KOPT-K1 (cell line): ENCODE data around the gene TMEM109.

Experiments used
- H3K27ac ChIP-seq: fragments of 200-600 bp; sonication (generic); 2 replicates; pipeline ENCODE4 v1.5.1; 2016; ENCODE audit warnings: antibody characterized with exemption, mild to moderate bottlenecking, low read depth, low read length; ENCODE audit not compliant: poor library complexity, severe bottlenecking
- H3K36me3 ChIP-seq: fragments of 200-600 bp; sonication (generic); 2 replicates; pipeline ENCODE4 v1.5.1; 2017; ENCODE audit warnings: antibody characterized with exemption, mild to moderate bottlenecking, low read length, moderate library complexity; ENCODE audit not compliant: insufficient read depth
- H3K9me3 ChIP-seq: fragments of 200-600 bp; sonication (generic); 2 replicates; pipeline ENCODE4 v1.5.1; 2017; ENCODE audit warnings: antibody characterized with exemption, low read length, mild to moderate bottlenecking; ENCODE audit not compliant: insufficient read depth, poor library complexity, severe bottlenecking

TMEM109 gene

GRCh38 chr11:60924906-60925853, 11.2 kb downstream of the TMEM109 start:
- Histone ChIP-seq H3K27ac (no peak overlapping the region), H3K36me3 (peaks cover 35% of the 10 kb centered on the region)

GRCh38 chr11:60925868-60926267, 11.9 kb downstream of the TMEM109 start:
- Histone ChIP-seq H3K9me3 (no peaks in the 10 kb centered on the region), H3K27ac (no peak overlapping the region), H3K36me3 (peaks cover 28% of the 10 kb centered on the region)

More at GRCh38 chr11:60924906-60925853, 11.2 kb downstream of the TMEM109 start:
- no peaks in the 10 kb centered on the region for H3K9me3 ChIP-seq

GRCh38 chr11:60926500-60926899, 12.5 kb downstream of the TMEM109 start:
- Histone ChIP-seq H3K27ac (no peak overlapping the region), H3K9me3 (no peaks in the 10 kb centered on the region), H3K36me3 (peaks cover 22% of the 10 kb centered on the region)

DNA sequence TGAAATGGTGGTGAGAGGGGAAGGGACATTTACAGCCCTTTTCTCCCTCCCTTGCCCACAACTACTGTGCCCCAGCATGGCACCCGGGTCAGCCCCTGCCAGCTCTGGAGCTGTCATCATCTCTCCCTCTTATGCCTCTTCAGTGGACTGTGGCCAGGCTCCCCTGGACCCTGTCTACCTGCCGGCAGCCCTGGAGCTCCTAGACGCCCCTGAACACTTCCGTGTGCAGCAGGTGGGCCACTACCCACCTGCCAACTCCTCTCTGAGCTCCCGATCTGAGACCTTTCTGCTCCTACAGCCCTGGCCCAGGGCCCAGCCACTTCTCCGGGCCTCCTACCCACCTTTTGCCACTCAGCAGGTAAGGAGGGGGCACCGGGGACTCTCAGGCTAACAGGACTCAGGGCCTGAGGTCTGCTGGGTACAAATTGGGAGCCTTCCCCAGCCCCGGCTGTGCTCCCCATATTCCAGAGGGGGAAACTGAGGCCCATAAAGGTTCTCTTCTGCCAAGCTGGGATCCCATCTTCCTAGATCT, 13.2 kb downstream of the TMEM109 start:
- Histone ChIP-seq H3K27ac (no peak overlapping the region), H3K9me3 (no peaks in the 10 kb centered on the region), H3K36me3 (peaks cover 16% of the 10 kb centered on the region)

DNA sequence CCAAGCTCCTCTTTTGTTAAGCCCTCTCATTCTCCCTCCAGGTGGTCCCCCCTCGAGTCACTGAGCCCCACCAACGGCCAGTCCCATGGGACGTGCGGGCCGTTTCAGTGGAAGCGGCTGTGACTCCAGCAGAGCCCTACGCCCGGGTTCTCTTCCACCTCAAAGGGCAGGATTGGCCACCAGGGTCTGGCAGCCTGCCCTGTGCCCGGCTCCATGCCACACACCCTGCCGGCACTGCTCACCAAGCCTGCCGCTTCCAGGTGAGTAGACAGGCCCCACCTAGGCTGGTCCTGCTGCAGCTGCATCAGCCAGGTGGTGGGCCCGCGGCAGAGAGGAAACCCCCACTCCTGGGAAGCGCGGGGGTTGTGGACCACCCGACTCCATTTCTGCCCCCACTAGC, 13.6 kb downstream of the TMEM109 start:
- peaks cover 11% of the 10 kb centered on the region for H3K36me3 ChIP-seq
- no peaks in the 10 kb centered on the region for H3K9me3 ChIP-seq

DNA sequence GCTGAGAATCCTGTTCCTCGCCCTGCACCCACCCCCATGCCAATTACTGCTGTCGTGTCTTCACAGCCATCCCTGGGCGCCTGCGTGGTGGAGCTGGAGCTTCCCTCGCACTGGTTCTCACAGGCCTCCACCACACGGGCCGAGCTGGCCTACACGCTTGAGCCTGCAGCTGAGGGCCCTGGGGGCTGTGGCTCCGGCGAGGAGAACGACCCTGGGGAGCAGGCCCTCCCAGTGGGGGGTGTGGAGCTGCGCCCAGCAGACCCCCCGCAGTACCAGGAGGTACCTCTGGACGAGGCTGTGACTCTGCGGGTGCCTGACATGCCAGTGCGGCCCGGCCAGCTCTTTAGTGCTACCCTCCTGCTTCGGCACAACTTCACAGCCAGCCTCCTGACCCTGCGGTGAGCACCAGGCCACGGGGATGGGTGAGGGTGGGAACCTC, 14.6 kb downstream of the TMEM109 start:
- Histone ChIP-seq H3K9me3 (no peaks in the 10 kb centered on the region), H3K36me3 (peaks cover 1% of the 10 kb centered on the region), H3K27ac (no peak overlapping the region)

More for the DNA sequence above, 13.6 kb downstream of the TMEM109 start:
- H3K27ac ChIP-seq = no peak overlapping the region

GRCh38 chr11:60929764-60930163, 15.8 kb downstream of the TMEM109 start:
- Histone ChIP-seq H3K27ac (no peak overlapping the region), H3K36me3 (no peaks in the 10 kb centered on the region)

DNA sequence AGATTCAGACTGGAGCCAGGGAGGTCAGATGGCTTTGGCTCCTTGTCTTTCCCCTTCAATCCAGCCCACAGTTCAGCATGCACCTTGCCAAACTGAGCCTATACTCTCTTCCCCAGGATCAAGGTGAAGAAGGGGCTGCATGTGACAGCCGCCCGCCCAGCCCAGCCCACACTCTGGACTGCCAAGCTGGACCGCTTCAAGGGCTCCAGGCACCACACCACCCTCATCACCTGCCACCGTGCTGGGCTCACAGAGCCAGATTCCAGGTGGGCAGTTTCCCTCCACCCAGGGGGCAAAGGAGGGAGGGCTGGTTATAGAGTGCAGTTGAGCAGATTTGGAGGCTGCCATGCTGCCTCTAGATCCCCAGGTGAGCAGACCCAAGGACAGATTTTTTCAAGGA, 16.4 kb downstream of the TMEM109 start:
- H3K36me3 ChIP-seq = no peaks in the 10 kb centered on the region
- H3K27ac ChIP-seq = no peak overlapping the region
- no peaks in the 10 kb centered on the region for H3K9me3 ChIP-seq

More at GRCh38 chr11:60929764-60930163, 15.8 kb downstream of the TMEM109 start:
- no peaks in the 10 kb centered on the region for H3K9me3 ChIP-seq

GRCh38 chr11:60931917-60932316, 18.0 kb downstream of the TMEM109 start:
- Histone ChIP-seq H3K27ac (no peak overlapping the region), H3K9me3 (no peaks in the 10 kb centered on the region), H3K36me3 (no peaks in the 10 kb centered on the region)

GRCh38 chr11:60932605-60933356, 18.8 kb downstream of the TMEM109 start:
- no peak overlapping the region for H3K27ac ChIP-seq
- no peaks in the 10 kb centered on the region for H3K9me3 ChIP-seq
- H3K36me3 ChIP-seq = no peaks in the 10 kb centered on the region

DNA sequence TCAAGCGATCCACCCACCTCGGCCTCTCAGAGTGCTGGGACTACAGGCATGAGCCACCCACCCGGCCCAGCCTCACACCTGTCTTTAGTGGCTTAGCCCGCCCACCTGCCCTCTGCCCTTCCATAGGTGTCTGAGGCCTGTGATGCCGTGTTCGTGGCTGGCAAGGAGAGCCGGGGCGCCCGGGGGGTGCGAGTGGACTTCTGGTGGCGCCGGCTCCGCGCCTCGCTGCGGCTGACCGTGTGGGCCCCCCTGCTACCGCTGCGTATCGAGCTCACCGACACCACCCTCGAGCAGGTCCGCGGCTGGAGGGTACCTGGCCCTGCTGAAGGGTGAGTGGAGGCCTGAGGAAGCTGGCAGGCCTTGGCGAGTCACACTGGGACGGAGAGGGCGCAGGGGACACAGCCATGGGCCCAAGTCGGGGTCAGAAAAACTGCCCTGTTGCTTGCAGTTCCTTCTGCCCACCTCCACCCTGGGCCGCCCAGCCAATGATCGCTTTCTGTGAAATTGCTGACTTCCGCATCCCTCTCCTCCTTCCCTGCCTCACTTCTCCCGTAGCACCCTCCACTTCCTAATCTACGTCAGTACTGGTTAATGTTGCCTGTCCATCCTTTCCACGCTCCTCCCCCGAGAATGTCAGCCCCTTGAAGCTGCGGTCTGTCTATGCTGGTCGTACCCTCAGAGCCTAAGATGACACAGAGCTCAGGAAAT, 19.6 kb downstream of the TMEM109 start:
- H3K27ac ChIP-seq = no peak overlapping the region
- no peaks in the 10 kb centered on the region for H3K36me3 ChIP-seq
- H3K9me3 ChIP-seq = no peaks in the 10 kb centered on the region

- no peak overlapping the region for H3K27ac ChIP-seq
- no peaks in the 10 kb centered on the region for H3K36me3 ChIP-seq
- H3K9me3 ChIP-seq = no peaks in the 10 kb centered on the region
Observed at GRCh38 chr11:60934124-60934789, 20.3 kb downstream of the TMEM109 start.

DNA sequence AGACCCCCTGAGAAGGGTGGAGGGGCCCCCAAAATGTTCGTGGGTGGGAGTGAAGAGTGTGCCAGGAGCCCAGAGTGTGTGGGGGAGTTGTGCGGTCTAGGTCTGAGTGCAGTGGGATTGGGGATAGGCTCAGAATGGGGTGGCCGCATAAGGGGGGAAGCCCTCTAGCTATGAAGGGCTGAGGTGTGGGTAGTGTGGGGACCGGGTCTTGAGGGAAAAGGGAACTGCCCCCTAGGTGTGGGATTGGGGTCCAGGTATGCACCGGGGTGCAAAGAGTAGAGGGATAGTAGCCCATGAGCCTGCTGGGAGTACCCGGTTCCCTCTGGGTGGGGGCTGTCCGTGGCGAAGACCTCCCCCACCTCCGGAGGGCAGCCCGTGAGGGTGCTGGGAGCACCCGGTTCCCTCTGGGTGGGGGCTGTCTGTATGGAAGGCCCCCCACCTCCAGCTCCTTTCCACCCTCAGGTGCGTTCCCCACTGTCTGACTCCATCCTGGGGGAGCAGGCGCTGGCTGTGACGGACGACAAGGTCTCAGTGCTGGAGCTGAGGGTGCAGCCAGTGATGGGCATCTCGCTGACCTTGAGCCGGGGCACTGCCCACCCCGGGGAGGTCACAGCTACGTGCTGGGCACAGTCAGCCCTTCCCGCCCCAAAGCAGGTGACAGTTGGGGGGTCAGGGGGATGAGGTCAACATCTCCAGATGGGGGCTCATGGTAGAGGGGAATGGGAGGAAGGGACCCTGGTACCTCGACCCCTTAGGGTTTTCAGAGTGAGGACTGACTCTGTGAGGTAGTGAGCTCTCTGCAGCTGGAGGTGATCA, 21.0 kb downstream of the TMEM109 start:
- H3K9me3 ChIP-seq = no peaks in the 10 kb centered on the region
- no peak overlapping the region for H3K27ac ChIP-seq
- H3K36me3 ChIP-seq = no peaks in the 10 kb centered on the region
